Nephron progenitor cell (in vitro differentiated cells): ENCODE data around the gene LRCH1.

Experiments
- DNase-seq: peaks from one replicate; pipeline ENCODE4 v3.0.0; 2021
- H3K27ac Mint-ChIP-seq: 2 replicates; pipeline ENCODE4 v1.8.0; 2021; ENCODE audit warnings: mild to moderate bottlenecking, moderate library complexity, mixed read lengths
- H3K27me3 Mint-ChIP-seq: 2 replicates; pipeline ENCODE4 v1.8.0; 2021; ENCODE audit warnings: mild to moderate bottlenecking, low read depth, mixed read lengths; ENCODE audit not compliant: poor library complexity
- H3K36me3 Mint-ChIP-seq: 2 replicates; pipeline ENCODE4 v1.8.0; 2021; ENCODE audit warnings: low read depth, mixed read lengths
- H3K4me1 Mint-ChIP-seq: 2 replicates; pipeline ENCODE4 v1.8.0; 2021; ENCODE audit warnings: mixed read lengths
- H3K4me3 Mint-ChIP-seq: 2 replicates; pipeline ENCODE4 v1.8.0; 2021; ENCODE audit warnings: mild to moderate bottlenecking, moderate library complexity, mixed read lengths
- H3K9me3 Mint-ChIP-seq: 2 replicates; pipeline ENCODE4 v1.8.0; 2021; ENCODE audit warnings: mild to moderate bottlenecking, moderate library complexity, mixed read lengths
- TF ChIP-seq, protein P1 (sequence below): fragments of 200-600 bp; sonication (generic); IDR thresholded peaks from 2 replicates; pipeline ENCODE4 v1.5.0; 2021; ENCODE audit warnings: antibody characterized with exemption

Gene LRCH1

GRCh38 chr13:46529216-46529919 lies 23.6 kb upstream of the LRCH1 start:
- H3K27ac Mint-ChIP-seq, result no peak overlapping the region

DNA sequence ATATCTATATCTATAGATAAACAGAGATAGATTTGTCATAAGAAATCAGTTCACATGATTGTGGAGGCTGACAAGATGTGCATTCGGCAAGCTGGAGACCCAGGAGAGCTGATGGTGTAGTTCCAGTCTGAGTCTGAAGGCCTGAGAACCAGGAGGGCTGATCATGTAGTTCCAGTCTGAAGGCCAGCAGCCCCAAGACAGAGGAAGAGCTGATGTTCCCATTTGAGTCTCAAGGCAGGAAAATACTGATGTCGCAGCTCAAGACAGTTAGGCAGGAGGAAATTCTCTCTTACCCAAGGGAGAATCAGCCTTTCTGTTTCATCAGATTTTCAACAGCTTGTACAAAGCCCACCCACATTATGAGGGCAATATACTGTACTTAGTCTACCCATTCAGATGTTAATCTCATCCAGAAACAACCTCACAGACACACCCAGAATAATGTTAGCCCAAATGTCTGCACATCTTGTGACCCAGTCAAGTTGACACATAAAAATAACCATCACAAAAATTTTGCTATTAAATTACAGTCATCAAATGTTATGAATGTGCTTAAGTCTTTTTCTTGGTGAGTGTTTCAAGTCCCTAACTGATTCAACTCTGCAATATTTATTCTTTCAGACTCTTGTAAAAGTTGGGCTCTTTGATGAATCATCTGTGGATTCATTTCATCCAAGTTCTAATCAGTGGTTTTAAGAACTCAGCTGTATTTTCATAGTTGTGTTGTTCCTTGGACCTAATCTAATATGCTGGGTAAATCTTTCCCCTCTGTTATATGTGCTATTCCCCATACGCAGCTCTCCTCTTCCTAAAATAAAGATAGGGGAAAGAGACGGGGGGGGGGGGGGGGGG lies 22.7 kb upstream of the LRCH1 start:
- peaks cover 29% of the 10 kb centered on the region for H3K4me1 Mint-ChIP-seq
- no peaks in the 10 kb centered on the region for H3K9me3 Mint-ChIP-seq
- TF ChIP-seq, protein P1, sequence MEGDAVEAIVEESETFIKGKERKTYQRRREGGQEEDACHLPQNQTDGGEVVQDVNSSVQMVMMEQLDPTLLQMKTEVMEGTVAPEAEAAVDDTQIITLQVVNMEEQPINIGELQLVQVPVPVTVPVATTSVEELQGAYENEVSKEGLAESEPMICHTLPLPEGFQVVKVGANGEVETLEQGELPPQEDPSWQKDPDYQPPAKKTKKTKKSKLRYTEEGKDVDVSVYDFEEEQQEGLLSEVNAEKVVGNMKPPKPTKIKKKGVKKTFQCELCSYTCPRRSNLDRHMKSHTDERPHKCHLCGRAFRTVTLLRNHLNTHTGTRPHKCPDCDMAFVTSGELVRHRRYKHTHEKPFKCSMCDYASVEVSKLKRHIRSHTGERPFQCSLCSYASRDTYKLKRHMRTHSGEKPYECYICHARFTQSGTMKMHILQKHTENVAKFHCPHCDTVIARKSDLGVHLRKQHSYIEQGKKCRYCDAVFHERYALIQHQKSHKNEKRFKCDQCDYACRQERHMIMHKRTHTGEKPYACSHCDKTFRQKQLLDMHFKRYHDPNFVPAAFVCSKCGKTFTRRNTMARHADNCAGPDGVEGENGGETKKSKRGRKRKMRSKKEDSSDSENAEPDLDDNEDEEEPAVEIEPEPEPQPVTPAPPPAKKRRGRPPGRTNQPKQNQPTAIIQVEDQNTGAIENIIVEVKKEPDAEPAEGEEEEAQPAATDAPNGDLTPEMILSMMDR, result no peak
- peaks cover 12% of the 10 kb centered on the region for H3K27me3 Mint-ChIP-seq
- no peak overlapping the region for H3K27ac Mint-ChIP-seq
- no peaks in the 10 kb centered on the region for H3K36me3 Mint-ChIP-seq
- H3K4me3 Mint-ChIP-seq, result no peak overlapping the region
- no peak for DNase-seq

More at GRCh38 chr13:46529216-46529919, 23.6 kb upstream of the LRCH1 start:
- H3K27me3 Mint-ChIP-seq, result peaks cover 12% of the 10 kb centered on the region
- H3K4me3 Mint-ChIP-seq, result no peak overlapping the region
- no peaks in the 10 kb centered on the region for H3K36me3 Mint-ChIP-seq
- no peak for DNase-seq
- peaks cover 29% of the 10 kb centered on the region for H3K4me1 Mint-ChIP-seq
- no peaks in the 10 kb centered on the region for H3K9me3 Mint-ChIP-seq
- TF ChIP-seq, protein P1, result no peak

DNA sequence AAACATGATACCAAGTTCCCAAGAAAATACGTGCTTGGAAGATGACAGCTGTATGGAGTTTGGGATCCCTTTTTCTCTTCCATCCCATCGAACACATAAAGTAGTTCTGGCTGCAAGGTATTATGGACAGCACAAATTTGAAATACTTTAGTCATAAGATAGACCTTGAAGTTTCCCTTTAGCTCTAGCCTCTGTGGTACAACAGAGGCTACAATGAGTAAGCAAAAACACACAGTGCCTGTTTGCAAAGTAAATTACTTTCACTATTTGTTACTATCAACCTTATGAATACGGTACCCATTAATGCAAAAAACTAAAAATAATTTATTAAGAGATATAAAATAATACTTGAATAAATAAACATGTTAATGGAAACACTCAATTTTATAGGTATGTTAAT lies 21.0 kb upstream of the LRCH1 start:
- H3K9me3 Mint-ChIP-seq, result no peaks in the 10 kb centered on the region
- TF ChIP-seq, protein P1, result no peak
- H3K27ac Mint-ChIP-seq, result no peak overlapping the region
- peaks cover 14% of the 10 kb centered on the region for H3K4me1 Mint-ChIP-seq
- no peaks in the 10 kb centered on the region for H3K36me3 Mint-ChIP-seq
- H3K27me3 Mint-ChIP-seq, result peaks cover 12% of the 10 kb centered on the region
- DNase-seq, result no peak
- H3K4me3 Mint-ChIP-seq, result no peak overlapping the region

- TF ChIP-seq, protein P1, result no peak
- no peaks in the 10 kb centered on the region for H3K36me3 Mint-ChIP-seq
- no peak overlapping the region for H3K4me3 Mint-ChIP-seq
- H3K27ac Mint-ChIP-seq, result peak overlapping the region; percentile 57
- peaks cover 6% of the 10 kb centered on the region for H3K27me3 Mint-ChIP-seq
- no peaks in the 10 kb centered on the region for H3K9me3 Mint-ChIP-seq
- DNase-seq, result no peak
- H3K4me1 Mint-ChIP-seq, result no peaks in the 10 kb centered on the region
Measured at GRCh38 chr13:46535002-46535401, 18.0 kb upstream of the LRCH1 start.

DNA sequence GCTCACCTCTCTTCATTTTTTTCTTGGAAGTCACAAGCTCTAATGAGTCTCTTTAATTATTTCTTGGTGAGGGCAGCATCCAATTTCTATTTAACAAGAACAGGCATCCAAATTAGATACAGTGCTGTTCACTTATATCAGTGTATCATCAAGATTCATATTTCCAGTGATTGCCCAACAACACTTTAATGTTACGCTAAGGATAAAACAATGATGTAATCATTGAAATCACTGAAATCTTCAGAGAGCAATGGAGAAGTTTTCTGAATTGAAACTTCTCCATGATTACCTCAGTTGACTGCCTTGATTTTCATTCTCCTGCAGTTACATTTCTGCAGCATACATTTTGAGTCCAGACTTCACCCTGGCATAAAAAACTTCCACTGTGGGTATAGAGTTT lies 17.1 kb upstream of the LRCH1 start:
- Mint-ChIP-seq H3K9me3 (no peaks in the 10 kb centered on the region), H3K4me3 (no peak overlapping the region), H3K36me3 (no peaks in the 10 kb centered on the region), H3K27me3 (peaks cover 5% of the 10 kb centered on the region), H3K27ac (no peak overlapping the region), H3K4me1 (no peaks in the 10 kb centered on the region)
- TF ChIP-seq, protein P1, result no peak
- no peak for DNase-seq
